Endothelial cell (in vitro differentiated cells): ENCODE data around the gene RERE. TPM values are rescaled to one million over a fixed set of nuclear protein-coding genes. Genes with fewer than 3 reads are reported as not detected.
"Not testable (repeated sequence)": the region's sequence is repeated elsewhere in the genome, so short reads cannot be mapped to it uniquely, and the experiment has no call there.

Experiments
- DNase-seq: peaks from one replicate; pipeline ENCODE4 v3.0.0; 2021; ENCODE audit warnings: low spot score
- H3K27ac Mint-ChIP-seq: one replicate; pipeline ENCODE4 v1.8.0; 2021; ENCODE audit warnings: mixed read lengths, inconsistent platforms; ENCODE audit not compliant: unreplicated experiment
- H3K27me3 Mint-ChIP-seq: one replicate; pipeline ENCODE4 v1.8.0; 2021; ENCODE audit warnings: mild to moderate bottlenecking, moderate library complexity, mixed read lengths, inconsistent platforms; ENCODE audit not compliant: unreplicated experiment
- H3K36me3 Mint-ChIP-seq: one replicate; pipeline ENCODE4 v1.8.0; 2021; ENCODE audit warnings: mild to moderate bottlenecking, low read depth, mixed read lengths, inconsistent platforms; ENCODE audit not compliant: unreplicated experiment
- H3K4me1 Mint-ChIP-seq: one replicate; pipeline ENCODE4 v1.8.0; 2021; ENCODE audit warnings: mild to moderate bottlenecking, mixed read lengths, inconsistent platforms; ENCODE audit not compliant: unreplicated experiment
- H3K4me3 Mint-ChIP-seq: one replicate; pipeline ENCODE4 v1.8.0; 2021; ENCODE audit warnings: mild to moderate bottlenecking, mixed read lengths, inconsistent platforms; ENCODE audit not compliant: unreplicated experiment
- H3K9me3 Mint-ChIP-seq: one replicate; pipeline ENCODE4 v1.8.0; 2021; ENCODE audit warnings: mixed read lengths, inconsistent platforms; ENCODE audit not compliant: unreplicated experiment
- CTCF ChIP-seq: fragments of 200-600 bp; sonication (generic); IDR thresholded peaks from one replicate; pipeline ENCODE4 v1.5.0; 2021; ENCODE audit warnings: antibody characterized with exemption; ENCODE audit not compliant: unreplicated experiment
- total RNA-seq: library from RNA; stranded (reverse); fragmentation: NEBNext Ultra II Directional; extraction: Animal tissue kit (Norgen Biotek cat#: 25700); gene quantifications from one replicate; pipeline ENCODE4 v1.2.1, GENCODE V29; 2021; ENCODE audit not compliant: unreplicated experiment

The RERE gene
- total RNA-seq, 1 donor from 2014 or later: 115 TPM

- H3K4me3 Mint-ChIP-seq: no peak overlapping the region
- no peak for DNase-seq
- H3K4me1 Mint-ChIP-seq: no peaks in the 10 kb centered on the region
- H3K27me3 Mint-ChIP-seq: peaks cover 2% of the 10 kb centered on the region
- H3K9me3 Mint-ChIP-seq: no peaks in the 10 kb centered on the region
- no peak for TF ChIP-seq CTCF
- H3K27ac Mint-ChIP-seq: peak overlapping the region; percentile 20
- H3K36me3 Mint-ChIP-seq: peaks cover 3% of the 10 kb centered on the region
These were observed 369.8 kb downstream of the RERE start for GRCh38 chr1:8447616-8448150.

- peak overlapping the region; percentile 2 for H3K27ac Mint-ChIP-seq
- not testable (repeated sequence) for H3K36me3 Mint-ChIP-seq, H3K27me3 Mint-ChIP-seq, H3K4me1 Mint-ChIP-seq, H3K4me3 Mint-ChIP-seq, DNase-seq, H3K9me3 Mint-ChIP-seq
These were observed 371.3 kb downstream of the RERE start for GRCh38 chr1:8446119-8446518.

GRCh38 chr1:8443558-8444194 is 373.8 kb downstream of the RERE start:
- H3K27me3 Mint-ChIP-seq: peaks cover 2% of the 10 kb centered on the region
- peaks cover 20% of the 10 kb centered on the region for H3K4me1 Mint-ChIP-seq
- H3K9me3 Mint-ChIP-seq: no peaks in the 10 kb centered on the region
- DNase-seq: no peak
- H3K4me3 Mint-ChIP-seq: no peak overlapping the region
- no peak overlapping the region for H3K27ac Mint-ChIP-seq
- no peak for TF ChIP-seq CTCF
- H3K36me3 Mint-ChIP-seq: peaks cover 3% of the 10 kb centered on the region

GRCh38 chr1:8441426-8441825 is 376.0 kb downstream of the RERE start:
- TF ChIP-seq CTCF: no peak
- DNase-seq: no peak
- no peaks in the 10 kb centered on the region for H3K9me3 Mint-ChIP-seq
- H3K4me1 Mint-ChIP-seq: peaks cover 31% of the 10 kb centered on the region
- H3K4me3 Mint-ChIP-seq: peak overlapping the region; percentile 51
- peak overlapping the region; percentile 86 for H3K27ac Mint-ChIP-seq
- H3K36me3 Mint-ChIP-seq: no peaks in the 10 kb centered on the region
- H3K27me3 Mint-ChIP-seq: peaks cover 2% of the 10 kb centered on the region

- peak overlapping the region; percentile 99 for H3K27ac Mint-ChIP-seq
- TF ChIP-seq CTCF: peak; percentile 68
- H3K4me3 Mint-ChIP-seq: peak overlapping the region; percentile 57
- H3K4me1 Mint-ChIP-seq: peaks cover 31% of the 10 kb centered on the region
- no peaks in the 10 kb centered on the region for H3K9me3 Mint-ChIP-seq
- H3K36me3 Mint-ChIP-seq: no peaks in the 10 kb centered on the region
- DNase-seq: peak; percentile 79
- H3K27me3 Mint-ChIP-seq: peaks cover 4% of the 10 kb centered on the region
These were observed 378.3 kb downstream of the RERE start for GRCh38 chr1:8439015-8439702.
